SU-DHL-6 (cell line): ENCODE measurements around the gene ASAP2.

ENCODE experiments used
- H2AFZ ChIP-seq: fragments of 200-600 bp; sonication (generic); 2 replicates; pipeline ENCODE4 v1.6.1; 2014; ENCODE audit warnings: low read depth, mild to moderate bottlenecking, moderate library complexity, mixed read lengths, antibody characterized with exemption, low read length; ENCODE audit not compliant: severe bottlenecking
- H3F3A ChIP-seq: fragments of 200-600 bp; shearing (Covaris generic); 2 replicates; pipeline ENCODE4 v1.6.0; 2016; ENCODE audit warnings: antibody characterized with exemption, mild to moderate bottlenecking; ENCODE audit not compliant: insufficient read depth
- H3K27ac ChIP-seq: fragments of 200-600 bp; sonication (generic); 2 replicates; pipeline ENCODE4 v1.5.1; 2016; ENCODE audit warnings: low read depth, mild to moderate bottlenecking, low read length, moderate library complexity, mixed read lengths
- H3K27me3 ChIP-seq: fragments of 200-600 bp; sonication (generic), shearing (Covaris generic); 2 replicates; pipeline ENCODE4 v1.6.0; 2014; ENCODE audit warnings: mild to moderate bottlenecking, low read length
- H3K36me3 ChIP-seq: fragments of 200-600 bp; sonication (generic); 2 replicates; pipeline ENCODE4 v1.6.1; 2014; ENCODE audit warnings: mild to moderate bottlenecking, low read length, mixed read lengths
- H3K4me2 ChIP-seq: fragments of 300-600, 200-600 bp; shearing (Covaris generic), sonication (generic); 2 replicates; pipeline ENCODE4 v1.6.0; 2014; ENCODE audit warnings: low read length, low read depth, mild to moderate bottlenecking; ENCODE audit not compliant: poor library complexity, severe bottlenecking
- H3K4me3 ChIP-seq: fragments of 200-600 bp; sonication (generic); 2 replicates; pipeline ENCODE4 v1.5.1; 2014; ENCODE audit warnings: antibody characterized with exemption, low read length, mild to moderate bottlenecking, mixed read lengths; ENCODE audit not compliant: insufficient read depth, poor library complexity, severe bottlenecking
- H3K79me2 ChIP-seq: fragments of 200-600 bp; sonication (generic); 2 replicates; pipeline ENCODE4 v1.6.1; 2014; ENCODE audit warnings: mild to moderate bottlenecking, low read length, moderate library complexity; ENCODE audit not compliant: insufficient read depth
- H3K9ac ChIP-seq: fragments of 200-600 bp; sonication (generic); 2 replicates; pipeline ENCODE4 v1.7.0; 2014; ENCODE audit warnings: mild to moderate bottlenecking, low read length
- H3K9me2 ChIP-seq: fragments of 200-600 bp; sonication (generic); replicated peaks from 2 replicates; pipeline ENCODE4 v1.6.1; 2014; ENCODE audit warnings: low read length; ENCODE audit not compliant: insufficient read depth
- H3K9me3 ChIP-seq: fragments of 200-600 bp; sonication (generic); 2 replicates; pipeline ENCODE4 v1.6.1; 2014; ENCODE audit warnings: low read length, mixed read lengths; ENCODE audit not compliant: insufficient read depth
- H4K20me1 ChIP-seq: fragments of 200-600 bp; sonication (generic); 2 replicates; pipeline ENCODE4 v1.6.1; 2014; ENCODE audit warnings: low read depth, mild to moderate bottlenecking, antibody characterized with exemption, low read length, moderate library complexity, mixed read lengths
- EZH2phosphoT487 ChIP-seq: fragments of 200-600 bp; sonication (generic), shearing (Covaris generic); conservative IDR thresholded peaks from 2 replicates; pipeline ENCODE4 v1.6.1; 2018; ENCODE audit warnings: mild to moderate bottlenecking, antibody characterized with exemption, low read length, moderate library complexity, mixed read lengths
- TF ChIP-seq, protein P1 (sequence below): fragments of 200-600 bp; sonication (generic); IDR thresholded peaks from one replicate; pipeline ENCODE4 v1.5.1; 2017; ENCODE audit warnings: antibody characterized with exemption, mild to moderate bottlenecking, low read length, moderate library complexity; ENCODE audit not compliant: insufficient read depth, poor library complexity, severe bottlenecking

The ASAP2 gene

DNA sequence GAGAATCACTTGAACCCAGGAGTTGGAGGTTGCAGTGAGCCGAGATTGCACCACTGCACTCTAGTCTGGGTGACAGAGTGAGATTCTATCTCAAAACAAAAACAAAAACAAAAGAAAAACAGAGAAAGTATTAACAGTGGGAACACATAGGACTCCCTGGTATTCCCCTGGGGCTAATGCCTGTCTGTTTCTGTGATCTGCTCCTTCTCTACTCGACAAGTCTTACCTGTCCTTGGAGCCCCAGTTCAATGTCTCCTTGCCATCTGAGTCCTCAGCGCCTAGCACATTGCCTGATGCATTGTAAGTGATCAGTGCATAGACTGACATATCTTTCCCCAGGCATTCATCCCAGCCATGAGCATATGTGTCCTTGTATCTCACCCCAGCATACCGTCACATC is 85.8 kb downstream of the ASAP2 start:
- Histone ChIP-seq H3F3A (no peaks in the 10 kb centered on the region), H3K9me3 (no peaks in the 10 kb centered on the region), H3K4me2 (no peak overlapping the region), H3K79me2 (no peaks in the 10 kb centered on the region), H4K20me1 (no peaks in the 10 kb centered on the region), H3K36me3 (no peaks in the 10 kb centered on the region), H3K4me3 (no peak overlapping the region), H3K27ac (no peak overlapping the region), H2AFZ (no peak overlapping the region), H3K27me3 (no peaks in the 10 kb centered on the region), H3K9ac (no peak overlapping the region), H3K9me2 (no peaks in the 10 kb centered on the region)
- TF ChIP-seq EZH2phosphoT487, result no peak
- TF ChIP-seq, protein P1, sequence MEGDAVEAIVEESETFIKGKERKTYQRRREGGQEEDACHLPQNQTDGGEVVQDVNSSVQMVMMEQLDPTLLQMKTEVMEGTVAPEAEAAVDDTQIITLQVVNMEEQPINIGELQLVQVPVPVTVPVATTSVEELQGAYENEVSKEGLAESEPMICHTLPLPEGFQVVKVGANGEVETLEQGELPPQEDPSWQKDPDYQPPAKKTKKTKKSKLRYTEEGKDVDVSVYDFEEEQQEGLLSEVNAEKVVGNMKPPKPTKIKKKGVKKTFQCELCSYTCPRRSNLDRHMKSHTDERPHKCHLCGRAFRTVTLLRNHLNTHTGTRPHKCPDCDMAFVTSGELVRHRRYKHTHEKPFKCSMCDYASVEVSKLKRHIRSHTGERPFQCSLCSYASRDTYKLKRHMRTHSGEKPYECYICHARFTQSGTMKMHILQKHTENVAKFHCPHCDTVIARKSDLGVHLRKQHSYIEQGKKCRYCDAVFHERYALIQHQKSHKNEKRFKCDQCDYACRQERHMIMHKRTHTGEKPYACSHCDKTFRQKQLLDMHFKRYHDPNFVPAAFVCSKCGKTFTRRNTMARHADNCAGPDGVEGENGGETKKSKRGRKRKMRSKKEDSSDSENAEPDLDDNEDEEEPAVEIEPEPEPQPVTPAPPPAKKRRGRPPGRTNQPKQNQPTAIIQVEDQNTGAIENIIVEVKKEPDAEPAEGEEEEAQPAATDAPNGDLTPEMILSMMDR, result no peak

GRCh38 chr2:9294764-9295163 is 88.2 kb downstream of the ASAP2 start:
- H4K20me1 ChIP-seq, result no peaks in the 10 kb centered on the region
- TF ChIP-seq, protein P1, result no peak
- no peak for TF ChIP-seq EZH2phosphoT487
- H3F3A ChIP-seq, result no peaks in the 10 kb centered on the region
- no peak overlapping the region for H3K27ac ChIP-seq
- no peaks in the 10 kb centered on the region for H3K9me2 ChIP-seq
- no peak overlapping the region for H3K4me2 ChIP-seq
- no peaks in the 10 kb centered on the region for H3K36me3 ChIP-seq
- H3K4me3 ChIP-seq, result no peak overlapping the region
- no peaks in the 10 kb centered on the region for H3K79me2 ChIP-seq
- H3K9me3 ChIP-seq, result no peaks in the 10 kb centered on the region
- H3K9ac ChIP-seq, result no peak overlapping the region
- H3K27me3 ChIP-seq, result no peaks in the 10 kb centered on the region
- H2AFZ ChIP-seq, result no peak overlapping the region

GRCh38 chr2:9296559-9296958 is 89.9 kb downstream of the ASAP2 start:
- Histone ChIP-seq H3K27me3 (no peaks in the 10 kb centered on the region), H3K4me2 (no peak overlapping the region), H3K36me3 (no peaks in the 10 kb centered on the region), H3K27ac (no peak overlapping the region), H2AFZ (no peak overlapping the region), H3F3A (no peaks in the 10 kb centered on the region), H3K9ac (no peak overlapping the region), H3K4me3 (no peak overlapping the region), H3K79me2 (no peaks in the 10 kb centered on the region), H3K9me2 (no peaks in the 10 kb centered on the region), H4K20me1 (no peaks in the 10 kb centered on the region), H3K9me3 (no peaks in the 10 kb centered on the region)
- TF ChIP-seq, protein P1, result no peak
- TF ChIP-seq EZH2phosphoT487, result no peak

DNA sequence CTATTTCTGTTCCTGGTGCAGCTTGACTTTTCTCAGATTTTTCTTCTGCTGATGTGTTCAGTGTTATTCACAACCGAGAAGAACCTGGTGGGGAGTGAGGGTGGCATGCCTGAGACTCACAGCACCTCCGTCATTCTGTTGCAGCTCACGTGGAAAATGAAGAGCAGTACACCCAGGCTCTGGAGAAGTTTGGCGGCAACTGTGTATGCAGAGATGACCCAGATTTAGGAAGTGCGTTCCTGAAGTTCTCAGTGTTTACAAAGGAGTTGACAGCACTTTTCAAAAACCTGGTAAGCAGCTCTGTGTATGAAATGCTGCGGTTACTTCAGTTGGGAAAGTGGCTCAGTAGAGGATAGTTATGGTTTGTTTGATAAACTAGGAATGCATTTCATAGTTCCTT is 90.5 kb downstream of the ASAP2 start:
- TF ChIP-seq EZH2phosphoT487, result no peak
- TF ChIP-seq, protein P1, result no peak
- Histone ChIP-seq H4K20me1 (no peaks in the 10 kb centered on the region), H3K4me2 (no peak overlapping the region), H3K9me2 (no peaks in the 10 kb centered on the region), H3K36me3 (no peaks in the 10 kb centered on the region), H3K4me3 (no peak overlapping the region), H3K27ac (no peak overlapping the region), H3K79me2 (no peaks in the 10 kb centered on the region), H3K9me3 (no peaks in the 10 kb centered on the region), H3K27me3 (no peaks in the 10 kb centered on the region), H3K9ac (no peak overlapping the region), H3F3A (no peaks in the 10 kb centered on the region), H2AFZ (no peak overlapping the region)
